Germinal center (tissue), 1 donor: ENCODE results near the gene NCAPH2.

Experiments
- DNase-seq: peaks from one replicate; pipeline ENCODE4 v3.0.0; 2012; ENCODE audit warnings: mixed read lengths, low spot score

The NCAPH2 gene

GRCh38 chr22:50548921-50549790, 41.1 kb downstream of the NCAPH2 start:
- DNase-seq: peak; percentile 36

- DNase-seq: peak; percentile 2
Measured at GRCh38 chr22:50550395-50550794, 42.4 kb downstream of the NCAPH2 start.

- DNase-seq: no peak
Measured at GRCh38 chr22:50551160-50551752, 43.2 kb downstream of the NCAPH2 start.

- DNase-seq: no peak
Measured at GRCh38 chr22:50553310-50553709, 45.3 kb downstream of the NCAPH2 start.

GRCh38 chr22:50556703-50557102, 48.7 kb downstream of the NCAPH2 start:
- DNase-seq: no peak

GRCh38 chr22:50560034-50560433, 52.0 kb downstream of the NCAPH2 start:
- no peak for DNase-seq

GRCh38 chr22:50561401-50562358, 53.7 kb downstream of the NCAPH2 start:
- DNase-seq: no peak

GRCh38 chr22:50562523-50563412, 54.7 kb downstream of the NCAPH2 start, which contains the start of gene SYCE3:
Gene SYCE3, minus strand, starts transcription at chr22:50562919. Its CDS starts 6,514 bp downstream, at chr22:50556405.
- peak; percentile 93 for DNase-seq

- no peak for DNase-seq
Measured at GRCh38 chr22:50563413-50564160, 55.6 kb downstream of the NCAPH2 start.

GRCh38 chr22:50564289-50564688, 56.3 kb downstream of the NCAPH2 start:
- DNase-seq: no peak

GRCh38 chr22:50567721-50568252, 59.8 kb downstream of the NCAPH2 start:
- DNase-seq: no peak

- DNase-seq: no peak
Measured at GRCh38 chr22:50568626-50569025, 60.6 kb downstream of the NCAPH2 start.

GRCh38 chr22:50569041-50569459, 61.0 kb downstream of the NCAPH2 start:
- no peak for DNase-seq

GRCh38 chr22:50569896-50570535, 62.0 kb downstream of the NCAPH2 start:
- DNase-seq: no peak

GRCh38 chr22:50570861-50571260, 62.8 kb downstream of the NCAPH2 start:
- DNase-seq: no peak

GRCh38 chr22:50571264-50572175, 63.5 kb downstream of the NCAPH2 start:
- no peak for DNase-seq

GRCh38 chr22:50572965-50573364, 64.9 kb downstream of the NCAPH2 start:
- no peak for DNase-seq
